ENCODE data around the gene GNAS. TPM values are rescaled to one million over a fixed set of nuclear protein-coding genes. Genes with fewer than 3 reads are reported as not detected.

The GNAS gene
- total RNA-seq, 4 donors from 2014 or later = 679 to 875 (median 782) TPM

DNA sequence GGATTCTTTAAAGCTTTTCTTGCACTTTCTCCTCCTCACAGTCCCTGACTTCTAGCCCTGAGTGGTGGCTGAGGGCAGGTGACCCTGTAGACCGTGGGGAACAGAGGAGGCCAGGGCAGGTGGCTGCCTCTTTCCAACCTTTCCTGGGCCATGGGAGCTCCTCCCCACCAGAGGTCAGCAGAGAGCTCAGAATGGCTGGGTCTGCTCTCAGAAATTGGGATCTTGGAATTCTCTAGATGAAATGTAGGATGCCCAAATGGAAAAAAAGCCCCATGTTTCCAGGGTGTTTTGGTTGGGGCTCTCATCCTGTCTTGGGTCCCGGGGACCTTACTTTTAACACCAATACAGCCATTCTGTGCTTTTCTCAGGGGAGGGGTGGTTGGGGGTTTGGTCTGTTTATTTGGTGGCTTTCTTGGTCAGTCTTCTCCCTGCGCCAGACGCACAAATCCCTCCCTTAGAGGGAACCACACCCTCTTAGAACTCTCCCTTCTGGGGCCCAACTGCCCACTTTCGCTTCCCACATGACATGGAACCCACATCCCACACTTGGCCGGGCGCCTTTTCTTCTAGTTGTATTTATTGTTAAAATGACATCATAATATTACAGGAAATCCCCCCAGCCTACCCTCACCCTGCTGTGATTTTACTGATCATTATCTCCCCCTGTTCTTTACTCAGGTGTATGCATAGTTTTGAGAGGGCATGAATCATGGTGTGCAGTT lies 17.9 kb downstream of the GNAS start:
- 48% methylated on average over 7 of the region's 7 CpGs for WGBS
- Histone ChIP-seq H3K4me3 (no peak overlapping the region), H3K27me3 (no peaks in the 10 kb centered on the region), H3K36me3 (no peaks in the 10 kb centered on the region), H3K27ac (replicated peaks in 1 of 4) (no peak overlapping the region), H3K4me1 (peaks cover 0 to 6% (median 2%) of the 10 kb centered on the region in 4 donors), H3K9me3 (no peaks in the 10 kb centered on the region)
- intact Hi-C loops (cut with DNase I) = loop anchor here (2.0 to 5.0 kb wide), 2 partner anchors 112 to 350 kb away; partner anchors contain the start of gene NELFCD
- DNase-seq (ENCODE audit: extremely low spot score) = no peak
- TF ChIP-seq, protein P1, sequence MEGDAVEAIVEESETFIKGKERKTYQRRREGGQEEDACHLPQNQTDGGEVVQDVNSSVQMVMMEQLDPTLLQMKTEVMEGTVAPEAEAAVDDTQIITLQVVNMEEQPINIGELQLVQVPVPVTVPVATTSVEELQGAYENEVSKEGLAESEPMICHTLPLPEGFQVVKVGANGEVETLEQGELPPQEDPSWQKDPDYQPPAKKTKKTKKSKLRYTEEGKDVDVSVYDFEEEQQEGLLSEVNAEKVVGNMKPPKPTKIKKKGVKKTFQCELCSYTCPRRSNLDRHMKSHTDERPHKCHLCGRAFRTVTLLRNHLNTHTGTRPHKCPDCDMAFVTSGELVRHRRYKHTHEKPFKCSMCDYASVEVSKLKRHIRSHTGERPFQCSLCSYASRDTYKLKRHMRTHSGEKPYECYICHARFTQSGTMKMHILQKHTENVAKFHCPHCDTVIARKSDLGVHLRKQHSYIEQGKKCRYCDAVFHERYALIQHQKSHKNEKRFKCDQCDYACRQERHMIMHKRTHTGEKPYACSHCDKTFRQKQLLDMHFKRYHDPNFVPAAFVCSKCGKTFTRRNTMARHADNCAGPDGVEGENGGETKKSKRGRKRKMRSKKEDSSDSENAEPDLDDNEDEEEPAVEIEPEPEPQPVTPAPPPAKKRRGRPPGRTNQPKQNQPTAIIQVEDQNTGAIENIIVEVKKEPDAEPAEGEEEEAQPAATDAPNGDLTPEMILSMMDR (IDR thresholded peaks at IDR 0.05) = peak; percentile 85 to 90 (median 88)
- TF ChIP-seq POLR2AphosphoS5 (IDR thresholded peaks at IDR 0.05) (peak in 1 of 2 donors; percentile 46), EP300 (IDR thresholded peaks at IDR 0.05) (no peak)

DNA sequence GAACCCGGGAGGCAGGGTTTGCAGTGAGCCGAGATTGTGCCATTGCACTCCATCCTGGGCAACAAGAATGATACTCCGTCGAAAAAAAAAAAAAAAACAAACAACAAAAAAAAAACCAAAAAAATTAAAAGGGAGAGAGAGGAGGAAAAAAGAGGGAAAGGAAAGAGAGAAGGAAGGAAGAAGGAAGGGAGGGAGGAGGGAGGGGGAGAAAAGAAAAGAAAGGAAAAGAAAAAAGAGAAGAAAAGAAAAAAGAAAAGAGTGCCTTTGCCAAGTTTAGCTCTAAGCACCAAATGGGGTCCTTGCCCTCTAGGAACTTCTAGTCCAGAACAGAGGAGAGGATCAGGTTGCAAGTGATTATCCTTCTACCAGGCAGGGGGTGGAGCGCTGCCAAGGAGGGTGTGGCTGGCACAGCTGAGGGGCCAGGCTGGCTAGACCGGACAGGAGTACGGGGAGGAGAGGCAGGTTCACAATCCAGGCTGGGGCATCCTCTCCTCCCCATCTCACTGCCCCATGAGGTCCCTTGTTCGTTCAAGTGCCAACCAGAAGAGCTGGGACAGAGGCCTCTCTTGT lies 19.1 kb downstream of the GNAS start:
- H3K9me3 ChIP-seq = no peaks in the 10 kb centered on the region
- 78% methylated on average over 8 of the region's 8 CpGs for WGBS
- no peak overlapping the region for H3K4me3 ChIP-seq
- H3K27me3 ChIP-seq = no peaks in the 10 kb centered on the region
- no peak for DNase-seq (ENCODE audit: extremely low spot score)
- TF ChIP-seq EP300 (IDR thresholded peaks at IDR 0.05) = no peak
- no peak for TF ChIP-seq POLR2AphosphoS5 (IDR thresholded peaks at IDR 0.05)
- TF ChIP-seq, protein P1 (IDR thresholded peaks at IDR 0.05) = no peak
- no peak for TF ChIP-seq POLR2A (IDR thresholded peaks at IDR 0.05; ENCODE audit: low read depth)
- intact Hi-C loops (cut with DNase I) = loop anchor here (2.0 to 5.0 kb wide), 2 partner anchors 111 to 349 kb away; partner anchors contain the start of gene NELFCD
- no peaks in the 10 kb centered on the region for H3K36me3 ChIP-seq
- peaks cover 0 to 6% (median 2%) of the 10 kb centered on the region in 4 donors for H3K4me1 ChIP-seq
- no peak overlapping the region for H3K27ac ChIP-seq (replicated peaks in 1 of 4)

DNA sequence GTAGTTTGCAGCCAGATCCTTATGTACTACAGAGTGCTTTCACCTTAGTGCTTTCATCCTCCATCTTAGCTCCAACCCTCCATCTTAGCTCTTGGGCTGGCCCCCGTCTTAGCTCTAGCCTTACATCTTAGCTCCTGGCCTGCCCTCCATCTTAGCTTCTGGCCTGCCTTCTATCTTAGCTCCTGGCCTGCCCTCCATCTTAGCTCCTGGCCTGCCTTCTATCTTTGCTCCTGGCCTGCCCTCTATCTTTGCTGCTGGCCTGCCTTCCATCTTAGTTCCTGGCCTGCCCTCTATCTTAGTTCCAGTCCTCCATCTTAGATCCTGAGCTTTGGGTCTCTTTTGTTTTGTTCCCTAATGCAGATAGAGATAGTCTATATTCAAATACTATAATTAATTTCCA lies 22.0 kb downstream of the GNAS start:
- Histone ChIP-seq H3K9me3 (no peaks in the 10 kb centered on the region), H3K27ac (replicated peaks in 1 of 4) (no peak overlapping the region), H3K27me3 (no peaks in the 10 kb centered on the region), H3K4me3 (no peak overlapping the region), H3K4me1 (peaks cover 0 to 6% (median 2%) of the 10 kb centered on the region in 4 donors), H3K36me3 (no peaks in the 10 kb centered on the region)
- 100% methylated on average over 1 of the region's 1 CpG for WGBS
- TF ChIP-seq, protein P1 (IDR thresholded peaks at IDR 0.05) = no peak
- TF ChIP-seq POLR2AphosphoS5 (IDR thresholded peaks at IDR 0.05) (no peak), EP300 (IDR thresholded peaks at IDR 0.05) (no peak), POLR2A (IDR thresholded peaks at IDR 0.05; ENCODE audit: low read depth) (no peak)
- intact Hi-C loops (cut with DNase I) = loop anchor here (5.0 kb wide), 1 partner anchor 108 kb away; the partner anchor contains the start of gene NELFCD
- no peak for DNase-seq (ENCODE audit: extremely low spot score)

DNA sequence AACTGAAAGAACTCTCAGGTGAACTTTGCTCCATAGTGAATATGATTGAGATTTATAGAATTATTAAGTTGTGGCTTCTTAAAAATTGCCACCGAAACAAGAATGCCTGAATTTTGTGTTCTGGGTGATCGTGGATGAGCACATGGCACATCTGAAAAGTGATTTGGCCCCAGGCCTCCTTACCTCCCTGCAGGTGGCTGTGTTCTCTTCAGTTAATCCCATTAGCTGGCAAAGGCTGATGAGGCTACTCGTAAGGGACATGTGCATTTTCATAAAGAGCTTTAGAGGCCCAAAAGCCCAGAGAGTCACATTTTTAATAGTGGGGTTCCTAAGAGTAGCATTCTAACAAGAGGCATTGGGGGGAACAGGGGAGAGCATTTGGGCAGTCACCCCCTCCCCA lies 22.6 kb downstream of the GNAS start:
- intact Hi-C loops (cut with DNase I) = no loop called here
- WGBS = 82% methylated on average over 3 of the region's 3 CpGs
- peaks cover 0 to 6% (median 2%) of the 10 kb centered on the region in 4 donors for H3K4me1 ChIP-seq
- no peak overlapping the region for H3K27ac ChIP-seq (replicated peaks in 1 of 4)
- no peak overlapping the region for H3K4me3 ChIP-seq
- no peaks in the 10 kb centered on the region for H3K9me3 ChIP-seq
- no peaks in the 10 kb centered on the region for H3K36me3 ChIP-seq
- H3K27me3 ChIP-seq = no peaks in the 10 kb centered on the region
- DNase-seq (ENCODE audit: extremely low spot score) = no peak
- TF ChIP-seq POLR2A (IDR thresholded peaks at IDR 0.05; ENCODE audit: low read depth) (no peak), EP300 (IDR thresholded peaks at IDR 0.05) (no peak), POLR2AphosphoS5 (IDR thresholded peaks at IDR 0.05) (no peak)
- TF ChIP-seq, protein P1 (IDR thresholded peaks at IDR 0.05) = no peak
